WI38 (cell line): Measurements from ENCODE around the gene MAGEA4.

ENCODE experiments used
- H3K4me3 ChIP-seq: 2 replicates; pipeline ENCODE4 v1.5.1; 2011; ENCODE audit warnings: low read depth, mild to moderate bottlenecking, control low read depth, low read length
- TF ChIP-seq, protein P1 (sequence below): IDR thresholded peaks from 2 replicates; pipeline ENCODE4 v1.5.1; 2012; ENCODE audit warnings: low read depth, mild to moderate bottlenecking, control low read depth, low read length

The MAGEA4 gene

DNA sequence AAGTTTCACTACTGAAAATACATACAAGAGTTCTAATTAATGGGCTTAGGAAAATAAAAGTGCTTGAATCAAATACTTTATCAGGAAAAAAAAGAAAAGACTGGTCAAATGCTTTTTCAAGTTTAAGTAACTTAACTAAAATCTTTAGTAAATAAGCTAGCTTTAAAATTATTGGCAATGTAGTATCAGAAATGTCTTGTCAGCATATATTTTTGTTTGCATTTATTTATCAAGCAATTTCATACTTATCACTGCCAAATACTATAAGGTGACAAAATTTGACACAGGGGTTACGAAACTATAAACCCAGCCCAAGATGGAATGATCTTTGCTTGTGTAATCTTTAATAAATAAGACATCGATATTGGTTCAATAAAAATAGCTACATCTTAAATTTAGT is 31.8 kb upstream of the MAGEA4 start:
- TF ChIP-seq, protein P1, sequence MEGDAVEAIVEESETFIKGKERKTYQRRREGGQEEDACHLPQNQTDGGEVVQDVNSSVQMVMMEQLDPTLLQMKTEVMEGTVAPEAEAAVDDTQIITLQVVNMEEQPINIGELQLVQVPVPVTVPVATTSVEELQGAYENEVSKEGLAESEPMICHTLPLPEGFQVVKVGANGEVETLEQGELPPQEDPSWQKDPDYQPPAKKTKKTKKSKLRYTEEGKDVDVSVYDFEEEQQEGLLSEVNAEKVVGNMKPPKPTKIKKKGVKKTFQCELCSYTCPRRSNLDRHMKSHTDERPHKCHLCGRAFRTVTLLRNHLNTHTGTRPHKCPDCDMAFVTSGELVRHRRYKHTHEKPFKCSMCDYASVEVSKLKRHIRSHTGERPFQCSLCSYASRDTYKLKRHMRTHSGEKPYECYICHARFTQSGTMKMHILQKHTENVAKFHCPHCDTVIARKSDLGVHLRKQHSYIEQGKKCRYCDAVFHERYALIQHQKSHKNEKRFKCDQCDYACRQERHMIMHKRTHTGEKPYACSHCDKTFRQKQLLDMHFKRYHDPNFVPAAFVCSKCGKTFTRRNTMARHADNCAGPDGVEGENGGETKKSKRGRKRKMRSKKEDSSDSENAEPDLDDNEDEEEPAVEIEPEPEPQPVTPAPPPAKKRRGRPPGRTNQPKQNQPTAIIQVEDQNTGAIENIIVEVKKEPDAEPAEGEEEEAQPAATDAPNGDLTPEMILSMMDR: no peak
- H3K4me3 ChIP-seq: no peak overlapping the region

DNA sequence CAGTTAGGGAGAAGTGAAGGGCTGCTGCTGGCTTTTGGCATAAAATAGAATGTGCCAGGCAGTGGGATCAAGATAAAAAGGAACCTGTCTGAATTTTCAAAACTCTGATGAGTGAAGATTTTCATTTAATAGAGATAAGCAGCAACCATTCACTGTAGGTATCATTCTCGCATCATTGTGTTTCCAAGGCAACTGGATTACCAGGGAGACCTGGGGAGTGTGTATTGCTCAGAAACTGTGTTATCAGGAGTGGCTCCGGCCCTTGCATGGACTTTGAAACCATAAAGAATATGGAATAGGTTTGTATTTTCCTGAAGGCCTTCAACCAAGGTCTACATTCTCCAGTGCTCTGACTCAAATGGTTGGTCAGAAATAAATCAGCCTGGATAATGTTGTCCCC is 23.3 kb upstream of the MAGEA4 start:
- TF ChIP-seq, protein P1: no peak
- no peak overlapping the region for H3K4me3 ChIP-seq

DNA sequence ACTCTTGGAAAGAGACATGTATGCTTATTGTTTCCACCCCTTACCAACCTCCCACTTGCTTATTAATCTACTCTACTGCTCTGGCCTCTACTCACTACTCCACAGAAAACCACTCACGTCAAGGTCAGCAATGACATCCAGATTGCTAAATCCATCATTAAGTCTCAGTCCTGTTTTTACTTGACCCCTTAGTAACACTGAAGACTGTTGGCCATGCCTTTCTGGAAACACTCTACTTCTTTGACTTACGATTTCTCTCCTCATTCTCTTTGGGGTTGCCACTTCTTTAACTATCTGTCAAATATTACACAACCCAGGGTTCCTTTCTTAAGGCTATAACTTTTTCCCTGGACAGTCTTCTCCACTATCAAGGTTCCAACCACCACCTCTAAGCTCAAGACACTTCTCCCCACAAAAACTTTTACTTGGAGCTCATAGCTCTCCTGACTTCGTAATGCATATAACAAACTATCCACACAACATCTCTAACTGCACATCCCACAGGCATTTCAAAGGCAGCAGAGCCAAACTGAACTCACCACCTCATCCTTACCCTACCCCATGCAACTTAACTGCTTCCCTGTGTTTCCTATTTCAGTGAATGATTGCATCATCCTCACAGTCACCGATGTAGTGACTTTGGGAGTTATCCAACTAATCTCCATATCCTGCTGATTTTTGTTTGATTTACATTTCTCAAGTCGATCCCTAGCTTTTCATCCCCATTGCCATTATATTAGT is 15.8 kb upstream of the MAGEA4 start:
- TF ChIP-seq, protein P1: no peak
- no peak overlapping the region for H3K4me3 ChIP-seq

DNA sequence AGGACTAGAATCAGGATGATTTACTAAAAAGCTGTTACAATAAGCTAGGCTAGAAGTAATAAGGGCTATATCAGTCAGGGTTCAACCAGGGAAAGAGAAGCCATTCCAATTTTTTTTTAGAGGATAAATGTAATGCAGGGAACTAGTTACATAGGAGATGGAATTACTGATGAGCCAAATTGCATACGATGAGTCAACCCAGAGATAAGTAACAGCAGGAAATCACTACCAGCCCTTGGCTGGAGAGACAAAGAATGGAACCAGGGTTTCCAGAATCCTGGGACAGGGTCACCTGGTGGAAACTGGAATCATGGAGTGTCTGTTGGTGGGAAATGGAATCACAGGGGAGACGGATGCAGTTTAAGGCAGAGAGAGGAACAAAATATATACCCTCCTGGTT is 13.1 kb upstream of the MAGEA4 start:
- H3K4me3 ChIP-seq: no peak overlapping the region
- TF ChIP-seq, protein P1: no peak

DNA sequence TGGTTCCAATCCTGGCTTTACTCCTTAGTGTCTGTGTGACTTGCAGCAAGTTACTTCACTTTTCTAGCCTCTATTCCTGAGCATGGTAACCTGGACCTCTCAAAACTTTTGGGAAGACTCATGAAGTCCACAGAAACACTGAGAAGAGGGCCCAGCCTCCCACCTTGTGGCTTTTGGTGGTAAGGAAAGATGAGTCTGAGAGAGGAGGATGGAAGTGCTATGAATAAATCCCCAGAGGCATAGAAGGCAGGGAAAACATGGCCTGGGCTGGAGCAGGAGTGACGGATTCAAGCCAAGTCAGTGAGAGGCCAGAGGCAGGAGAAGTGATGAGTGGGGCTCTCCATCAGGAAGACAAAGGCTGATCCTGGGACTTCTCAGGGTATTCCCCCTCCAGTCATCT is 10.9 kb upstream of the MAGEA4 start:
- TF ChIP-seq, protein P1: no peak

DNA sequence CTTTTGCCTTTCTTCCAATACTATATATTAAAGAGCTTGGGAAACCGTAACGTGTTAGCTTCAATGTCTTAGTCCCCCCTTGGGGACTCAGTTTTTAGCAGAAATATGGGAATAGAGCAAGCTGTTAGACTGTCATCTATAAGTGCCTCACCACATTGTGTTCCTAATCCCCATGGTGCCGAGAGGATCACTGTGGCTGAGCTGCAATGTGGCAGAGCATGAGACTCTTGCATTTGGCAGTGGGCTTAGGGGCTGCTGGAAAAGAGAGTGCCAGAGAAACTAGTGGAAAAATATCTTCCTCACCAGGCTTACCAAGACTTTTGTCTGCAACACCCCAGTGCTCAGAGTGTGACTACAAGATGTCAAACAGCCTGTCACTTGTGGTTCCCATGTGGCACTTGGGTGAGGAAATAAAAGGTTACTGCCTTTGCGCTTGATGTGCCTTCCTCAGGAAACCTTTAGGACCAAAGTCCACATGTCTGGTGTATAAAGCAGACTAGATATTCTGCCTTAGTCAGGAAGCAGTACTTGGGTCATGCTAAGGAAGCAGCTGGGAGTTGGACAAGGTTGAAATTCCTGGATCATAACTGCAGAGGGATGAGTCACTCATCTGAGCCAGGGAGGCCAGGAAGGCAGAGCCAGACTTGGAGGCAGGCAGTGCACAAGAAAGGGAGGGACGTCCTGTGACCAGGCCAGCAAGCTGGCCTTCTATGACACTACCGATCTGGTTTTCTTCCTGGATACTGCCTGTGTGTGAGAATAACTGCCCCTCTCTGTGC is 9.7 kb upstream of the MAGEA4 start:
- H3K4me3 ChIP-seq: no peak overlapping the region
- TF ChIP-seq, protein P1: no peak

More for the DNA sequence above, 10.9 kb upstream of the MAGEA4 start:
- no peak overlapping the region for H3K4me3 ChIP-seq

DNA sequence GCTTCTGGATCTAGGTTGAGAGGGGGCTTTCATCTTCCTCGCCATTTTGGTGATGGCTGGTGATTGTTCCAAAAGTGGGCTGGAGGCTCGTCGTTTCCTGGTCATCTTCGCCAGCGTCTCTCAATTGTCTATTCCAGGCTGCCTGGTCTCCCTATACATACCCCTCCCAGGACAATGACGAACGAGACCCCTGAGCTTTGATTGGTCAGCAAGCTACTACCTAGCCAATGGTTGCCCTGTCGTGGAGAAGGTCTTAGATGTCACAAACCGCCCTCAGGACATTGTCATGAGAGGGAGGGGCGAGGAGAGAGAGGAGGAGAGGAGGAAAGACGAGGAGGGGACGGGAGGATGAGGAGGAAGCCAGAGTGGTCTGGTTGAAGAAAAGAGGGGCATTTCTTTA is 7.7 kb upstream of the MAGEA4 start:
- TF ChIP-seq, protein P1: no peak

More for the DNA sequence above, 7.7 kb upstream of the MAGEA4 start:
- H3K4me3 ChIP-seq: no peak overlapping the region
